Embryonic facial prominence (tissue), 1 donor: ENCODE results near the gene AOC3.
"Not testable (repeated sequence)": the region's sequence is repeated elsewhere in the genome, so short reads cannot be mapped to it uniquely, and the experiment has no call there.

Experiments
- DNase-seq: peaks from one replicate; pipeline ENCODE4 v3.0.0-alpha.2; 2016; ENCODE audit errors: extremely low spot score

AOC3 gene

DNA sequence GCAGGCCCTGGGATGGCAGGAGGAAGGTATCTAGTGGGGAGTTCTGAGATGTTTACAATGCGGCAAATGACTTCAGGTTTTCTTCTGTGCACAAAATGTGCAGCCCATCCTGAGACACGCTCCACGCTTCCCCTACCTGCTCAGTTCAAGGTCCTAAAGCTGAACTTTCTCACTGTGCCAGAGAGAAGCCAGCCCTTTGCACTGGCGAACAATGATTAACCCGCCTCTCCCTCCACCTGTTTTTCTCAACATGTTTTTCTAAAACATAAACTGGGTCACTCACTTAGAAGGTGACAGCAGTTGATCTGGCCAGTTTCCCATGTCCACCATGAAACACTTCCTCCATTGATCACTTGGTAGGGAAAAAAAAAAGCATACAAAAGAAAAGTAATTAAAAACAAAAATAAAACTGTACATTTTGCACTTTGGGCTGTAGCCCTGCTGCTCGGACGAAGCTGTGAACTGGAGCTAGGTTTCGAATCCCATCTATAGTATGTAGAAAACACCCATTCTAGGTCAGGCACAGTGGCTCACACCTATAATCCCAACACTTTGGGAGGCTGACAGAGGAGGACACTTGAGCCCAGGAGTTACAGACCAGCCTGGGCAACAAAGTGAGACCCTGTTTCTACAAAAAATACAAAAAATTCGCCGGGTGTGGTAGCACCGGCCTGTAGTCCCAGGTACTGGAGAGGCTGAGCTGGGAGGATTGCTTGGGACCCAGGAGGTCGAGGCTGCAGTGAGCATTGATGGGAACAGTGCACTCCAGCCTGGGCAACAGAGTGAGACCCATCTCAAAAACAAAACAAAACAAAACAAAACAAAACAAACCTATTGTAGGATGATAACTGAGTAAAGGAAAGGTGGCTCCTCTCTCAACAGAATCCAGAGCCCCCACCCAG, 43.5 kb downstream of the AOC3 start:
- no peak for DNase-seq

DNA sequence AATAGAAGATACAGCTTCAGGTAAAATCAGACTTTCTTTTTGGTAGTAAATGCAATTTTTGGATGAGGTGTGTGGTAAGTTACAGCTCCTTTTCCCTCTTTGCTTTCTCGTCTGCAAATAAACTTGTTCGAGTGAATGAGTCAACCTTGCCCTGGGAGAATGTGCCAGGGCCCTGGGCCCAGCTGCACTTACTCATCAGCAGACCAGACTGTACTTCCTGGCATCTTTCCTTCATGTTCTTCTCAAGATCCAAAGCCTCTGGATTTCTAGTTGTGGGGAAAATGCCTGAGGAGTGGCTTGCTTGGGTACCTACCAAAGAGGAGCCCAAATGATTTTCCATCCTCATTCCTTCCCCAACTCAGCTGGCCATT, 44.2 kb downstream of the AOC3 start:
- DNase-seq: no peak

DNA sequence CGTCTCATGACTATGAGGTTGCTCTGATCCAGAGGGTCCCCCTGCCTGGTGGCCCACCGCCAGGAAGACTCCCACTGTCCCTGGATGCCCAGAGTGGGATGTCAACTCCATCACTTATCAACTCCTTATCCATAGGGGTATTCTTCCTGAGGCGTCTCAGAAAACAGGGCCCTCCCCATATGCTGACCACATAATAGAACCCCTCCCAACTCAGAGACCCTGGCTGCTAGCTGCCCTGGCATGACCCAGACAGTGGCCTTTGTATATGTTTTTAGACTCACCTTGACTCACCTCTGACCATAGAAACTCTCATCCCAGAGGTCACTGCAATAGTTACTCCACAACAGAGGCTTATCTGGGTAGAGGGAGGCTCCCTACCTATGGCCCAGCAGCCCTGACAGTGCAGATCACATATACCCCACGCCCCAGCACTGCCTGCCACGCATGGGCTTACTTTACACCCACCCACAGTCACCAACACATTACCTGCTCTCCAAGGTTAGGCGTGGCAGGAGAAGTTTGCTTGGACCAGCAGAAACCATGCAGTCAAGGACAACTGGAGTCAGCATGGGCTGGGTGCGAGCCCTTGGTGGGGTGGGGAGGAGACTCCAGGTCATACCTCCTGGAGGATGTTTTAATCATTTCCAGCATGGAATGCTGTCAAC, 47.3 kb downstream of the AOC3 start:
- no peak for DNase-seq

DNA sequence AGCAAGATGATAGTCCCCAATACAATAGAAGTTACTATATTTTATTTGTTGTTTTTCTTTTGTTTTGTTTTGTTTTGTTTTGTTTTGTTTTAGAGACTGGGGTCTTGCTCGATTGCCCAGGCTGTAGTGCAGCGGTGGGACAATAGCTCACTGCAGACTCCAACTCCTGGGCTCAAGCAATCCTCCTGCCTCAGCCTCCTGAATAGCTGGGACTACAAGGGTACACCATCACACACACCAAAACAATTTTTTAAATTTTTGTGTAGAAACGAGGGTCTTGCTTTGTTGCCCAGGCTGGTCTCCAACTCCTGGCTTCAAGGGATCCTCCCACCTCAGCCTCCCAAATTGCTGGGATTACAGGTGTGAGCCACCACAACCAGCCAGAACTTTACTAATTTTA, 49.0 kb downstream of the AOC3 start:
- not testable (repeated sequence) for DNase-seq

DNA sequence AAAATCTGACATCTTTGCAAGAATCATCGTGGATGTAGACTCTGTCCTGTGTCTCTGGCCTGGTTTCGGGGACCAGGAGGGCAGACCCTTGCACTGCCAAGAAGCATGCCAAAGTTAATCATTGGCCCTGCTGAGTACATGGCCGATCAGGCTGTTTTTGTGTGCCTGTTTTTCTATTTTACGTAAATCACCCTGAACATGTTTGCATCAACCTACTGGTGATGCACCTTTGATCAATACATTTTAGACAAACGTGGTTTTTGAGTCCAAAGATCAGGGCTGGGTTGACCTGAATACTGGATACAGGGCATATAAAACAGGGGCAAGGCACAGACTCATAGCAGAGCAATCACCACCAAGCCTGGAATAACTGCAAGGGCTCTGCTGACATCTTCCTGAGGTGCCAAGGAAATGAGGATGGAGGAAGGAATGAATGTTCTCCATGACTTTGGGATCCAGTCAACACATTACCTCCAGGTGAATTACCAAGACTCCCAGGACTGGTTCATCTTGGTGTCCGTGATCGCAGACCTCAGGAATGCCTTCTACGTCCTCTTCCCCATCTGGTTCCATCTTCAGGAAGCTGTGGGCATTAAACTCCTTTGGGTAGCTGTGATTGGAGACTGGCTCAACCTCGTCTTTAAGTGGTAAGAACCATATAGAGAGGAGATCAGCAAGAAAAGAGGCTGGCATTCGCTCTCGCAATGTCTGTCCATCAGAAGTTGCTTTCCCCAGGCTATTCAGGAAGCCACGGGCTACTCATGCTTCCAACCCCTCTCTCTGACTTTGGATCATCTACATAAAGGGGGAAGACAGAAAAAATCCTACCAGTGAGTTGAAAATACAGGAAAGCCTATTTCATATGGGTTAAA, 49.7 kb downstream of the AOC3 start, which contains the start of gene G6PC1:
Gene G6PC1 (plus strand): TSS at position 340 of the 872 bp plus-strand sequence. CDS start 78 bp downstream, at position 418.
- DNase-seq: no peak

DNA sequence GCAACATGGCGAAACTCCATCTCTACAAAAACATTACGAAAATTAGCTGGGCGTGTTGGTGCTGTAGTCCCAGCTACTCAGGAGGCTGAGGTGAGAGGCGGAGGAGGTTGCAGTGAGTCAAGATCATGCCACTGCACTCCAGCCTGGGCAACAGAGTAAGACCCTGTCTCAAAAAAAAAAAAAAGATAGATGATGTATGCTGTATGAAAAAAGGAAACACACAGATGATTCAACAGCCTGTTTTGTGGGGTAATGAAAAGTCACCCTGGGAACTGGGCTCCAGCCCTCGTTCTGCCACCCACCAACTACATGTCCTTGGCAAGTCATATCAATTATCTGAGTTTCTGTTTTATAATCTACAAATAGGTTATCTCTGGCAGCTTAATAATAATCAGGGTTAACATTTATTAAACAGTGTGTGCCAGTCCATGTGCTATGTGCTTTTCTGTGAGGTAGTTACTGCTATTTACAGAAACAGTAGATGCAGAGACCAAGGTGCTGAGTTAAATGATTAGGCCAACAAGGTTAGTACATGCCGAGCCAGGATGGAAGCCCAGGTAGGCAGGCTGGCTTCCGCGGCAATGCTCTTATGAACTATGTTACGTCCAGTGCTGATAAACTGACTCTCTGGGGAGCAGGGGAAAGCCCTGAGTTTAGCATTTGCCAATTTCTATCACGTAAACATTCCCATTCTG, 50.7 kb downstream of the AOC3 start:
- DNase-seq: no peak

DNA sequence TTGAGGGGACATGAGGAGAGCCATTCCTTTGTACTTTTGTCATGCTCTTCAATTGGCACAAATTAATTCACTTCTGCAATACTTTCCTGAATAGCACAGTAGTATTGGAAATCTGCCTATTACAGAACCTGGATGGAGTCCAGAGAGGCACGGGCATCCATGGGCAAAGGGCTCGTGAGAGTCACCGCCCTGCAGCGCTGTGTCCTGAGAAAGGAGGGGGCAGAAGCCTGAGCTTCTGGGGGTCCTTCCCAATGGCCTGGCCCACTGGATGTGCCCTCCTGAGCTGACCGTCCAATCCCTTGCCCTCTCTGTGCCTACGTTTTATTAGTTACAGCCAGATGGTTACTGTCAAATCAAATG, 53.1 kb downstream of the AOC3 start:
- no peak for DNase-seq

DNA sequence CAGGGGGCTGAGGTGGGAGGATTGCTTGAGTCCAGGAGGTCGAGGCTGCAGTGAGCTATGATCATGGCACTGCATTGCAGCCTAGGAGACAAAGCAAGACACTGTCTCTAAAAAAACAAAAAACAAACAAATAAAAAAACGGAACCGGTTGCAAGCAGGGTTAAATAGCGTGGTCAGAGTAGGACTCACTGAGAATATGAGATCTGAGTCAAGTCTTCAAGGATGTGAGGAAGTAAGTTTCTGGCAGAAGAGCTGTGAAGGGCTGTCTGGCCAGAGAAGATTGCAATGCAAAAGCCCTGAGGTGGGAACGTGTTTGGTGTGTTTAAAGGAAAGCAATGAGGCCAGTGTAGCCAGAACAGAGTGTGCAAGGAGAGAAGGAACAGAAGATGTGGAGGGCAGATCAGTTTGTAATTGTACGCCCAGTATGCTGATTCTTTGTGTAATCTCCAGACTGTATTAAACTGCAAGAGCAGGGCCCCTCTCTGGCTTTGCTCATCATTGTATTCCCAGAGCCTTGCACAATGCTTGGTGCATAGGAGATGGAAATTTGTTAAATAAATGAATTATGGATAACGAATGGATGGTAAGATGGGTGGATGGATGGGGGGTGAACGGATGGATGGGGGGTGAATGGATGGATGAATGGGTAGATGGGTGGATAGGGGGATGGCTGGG, 55.9 kb downstream of the AOC3 start:
- DNase-seq: no peak
